ENCODE data around the gene SYNCRIP.

The SYNCRIP gene

GRCh38 chr6:85680388-85680787 is 37.7 kb upstream of the SYNCRIP start:
- no peak overlapping the region for H3K4me3 ChIP-seq (ENCODE audit: low read length)
- no peak for TF ChIP-seq CTCF (conservative IDR thresholded peaks at IDR 0.05; ENCODE audit: low read depth, low read length)
- no peak for DNase-seq (ENCODE audit: low read depth)

- DNase-seq (ENCODE audit: low read depth): no peak
- TF ChIP-seq CTCF (conservative IDR thresholded peaks at IDR 0.05; ENCODE audit: low read depth, low read length): no peak
- peak overlapping the region; percentile 68 for H3K4me3 ChIP-seq (ENCODE audit: low read length)
These were observed 36.9 kb upstream of the SYNCRIP start for GRCh38 chr6:85679445-85680123.

- peak overlapping the region; percentile 76 for H3K4me3 ChIP-seq (ENCODE audit: low read length)
- no peak for TF ChIP-seq CTCF (conservative IDR thresholded peaks at IDR 0.05; ENCODE audit: low read depth, low read length)
- DNase-seq (ENCODE audit: low read depth): peak; percentile 93
These were observed 36.1 kb upstream of the SYNCRIP start for GRCh38 chr6:85678602-85679444.

- peak overlapping the region; percentile 76 for H3K4me3 ChIP-seq (ENCODE audit: low read length)
- DNase-seq (ENCODE audit: low read depth): no peak
- no peak for TF ChIP-seq CTCF (conservative IDR thresholded peaks at IDR 0.05; ENCODE audit: low read depth, low read length)
These were observed 35.4 kb upstream of the SYNCRIP start for GRCh38 chr6:85678026-85678601.

GRCh38 chr6:85677234-85677956 is 34.7 kb upstream of the SYNCRIP start:
- peak overlapping the region; percentile 76 for H3K4me3 ChIP-seq (ENCODE audit: low read length)
- TF ChIP-seq CTCF (conservative IDR thresholded peaks at IDR 0.05; ENCODE audit: low read depth, low read length): peak; percentile 10
- DNase-seq (ENCODE audit: low read depth): no peak

- no peak for TF ChIP-seq CTCF (conservative IDR thresholded peaks at IDR 0.05; ENCODE audit: low read depth, low read length)
- DNase-seq (ENCODE audit: low read depth): no peak
- H3K4me3 ChIP-seq (ENCODE audit: low read length): peak overlapping the region; percentile 76
These were observed 33.5 kb upstream of the SYNCRIP start for GRCh38 chr6:85676086-85676729.

Measured in retinal pigment epithelial cell (primary cell).